ENCODE results near the gene RNF144B.

DNA sequence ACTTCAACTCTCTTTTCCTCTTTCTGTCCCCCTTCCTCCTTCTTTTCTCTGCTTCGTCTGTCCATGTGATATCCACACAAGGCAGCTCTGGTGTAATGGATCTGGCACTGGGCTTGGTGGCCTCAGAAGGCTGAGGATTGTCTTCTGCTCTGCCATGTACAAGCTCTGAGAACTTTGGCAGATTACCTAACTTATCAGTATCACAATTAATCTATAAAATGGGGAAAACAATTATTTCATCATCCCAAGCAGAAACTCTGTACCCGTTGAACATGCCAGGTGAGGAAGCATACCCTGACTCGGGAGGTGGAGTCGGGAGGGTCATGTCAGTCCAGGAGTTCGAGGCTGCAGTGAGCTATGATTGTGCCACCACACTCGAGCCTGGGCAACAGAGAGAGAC, 10.6 kb downstream of the RNF144B start:
- no peak for TF ChIP-seq ZNF274 (CRISPR knock-in tag; IDR thresholded peaks at IDR 0.05)
- no peak for TF ChIP-seq RFX5 (IDR thresholded peaks at IDR 0.05; ENCODE audit: low read depth, low read length)
- TF ChIP-seq, protein P1, sequence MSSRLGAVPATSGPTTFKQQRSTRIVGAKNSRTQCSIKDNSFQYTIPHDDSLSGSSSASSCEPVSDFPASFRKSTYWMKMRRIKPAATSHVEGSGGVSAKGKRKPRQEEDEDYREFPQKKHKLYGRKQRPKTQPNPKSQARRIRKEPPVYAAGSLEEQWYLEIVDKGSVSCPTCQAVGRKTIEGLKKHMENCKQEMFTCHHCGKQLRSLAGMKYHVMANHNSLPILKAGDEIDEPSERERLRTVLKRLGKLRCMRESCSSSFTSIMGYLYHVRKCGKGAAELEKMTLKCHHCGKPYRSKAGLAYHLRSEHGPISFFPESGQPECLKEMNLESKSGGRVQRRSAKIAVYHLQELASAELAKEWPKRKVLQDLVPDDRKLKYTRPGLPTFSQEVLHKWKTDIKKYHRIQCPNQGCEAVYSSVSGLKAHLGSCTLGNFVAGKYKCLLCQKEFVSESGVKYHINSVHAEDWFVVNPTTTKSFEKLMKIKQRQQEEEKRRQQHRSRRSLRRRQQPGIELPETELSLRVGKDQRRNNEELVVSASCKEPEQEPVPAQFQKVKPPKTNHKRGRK (CRISPR knock-in tag; IDR thresholded peaks at IDR 0.05) = no peak
- no peak for TF ChIP-seq POLR2A (IDR thresholded peaks at IDR 0.05; ENCODE audit: insufficient read depth in 1 of 2, low read depth in 2 of 2, low read length in 2 of 2)
- no peak for TF ChIP-seq KAT8 (CRISPR knock-in tag; IDR thresholded peaks at IDR 0.05)
- no peak for TF ChIP-seq NFE2L1 (CRISPR knock-in tag; IDR thresholded peaks at IDR 0.05; ENCODE audit: borderline replicate concordance)
- no peak for TF ChIP-seq TRIM24 (CRISPR knock-in tag; IDR thresholded peaks at IDR 0.05)
- TF ChIP-seq GATAD2A (CRISPR knock-in tag; IDR thresholded peaks at IDR 0.05) = no peak
- no peak for TF ChIP-seq ARNT (IDR thresholded peaks at IDR 0.05)
- TF ChIP-seq CREM (IDR thresholded peaks at IDR 0.05) = no peak
- TF ChIP-seq CREM (CRISPR knock-in tag; IDR thresholded peaks at IDR 0.05) = no peak
